ENCODE results near the gene KMT5B.
A peak's percentile ranks its signal among the peaks of the same experiment; 100 is the strongest.

Gene KMT5B

DNA sequence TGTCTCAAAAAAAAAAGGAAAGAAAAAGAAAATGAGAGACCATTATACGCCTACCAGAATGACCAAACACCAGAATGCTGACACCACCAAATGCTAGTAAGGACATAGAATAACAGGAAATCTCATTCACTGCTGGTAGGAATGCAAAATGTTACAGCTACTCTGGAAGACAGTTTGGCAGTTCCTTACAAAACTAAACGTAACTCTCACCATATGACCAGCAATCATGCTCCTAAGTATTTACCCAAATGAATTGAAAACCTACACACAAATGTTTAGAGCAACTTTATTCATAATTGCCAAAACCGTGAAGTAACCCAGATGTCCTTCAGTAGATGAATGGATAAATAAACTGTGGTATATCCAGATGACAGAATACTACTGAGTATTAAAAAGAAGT is 99.1 kb downstream of the KMT5B start:
- Histone ChIP-seq H3K36me3 (ENCODE audit: control insufficient read depth, insufficient read depth, low read length, severe bottlenecking) (no peaks in the 10 kb centered on the region), H3K4me3 (ENCODE audit: low read length) (no peak overlapping the region), H3K27me3 (replicated peaks; ENCODE audit: control insufficient read depth, insufficient read depth, low read length) (no peaks in the 10 kb centered on the region), H3K9me3 (ENCODE audit: control insufficient read depth, low read length) (no peaks in the 10 kb centered on the region), H3K9ac (ENCODE audit: low read length) (no peak overlapping the region), H3K4me1 (ENCODE audit: control insufficient read depth, insufficient read depth, low read length) (peaks cover 28% of the 10 kb centered on the region)
- peak; percentile 48 for DNase-seq (ENCODE audit: low read depth)

DNA sequence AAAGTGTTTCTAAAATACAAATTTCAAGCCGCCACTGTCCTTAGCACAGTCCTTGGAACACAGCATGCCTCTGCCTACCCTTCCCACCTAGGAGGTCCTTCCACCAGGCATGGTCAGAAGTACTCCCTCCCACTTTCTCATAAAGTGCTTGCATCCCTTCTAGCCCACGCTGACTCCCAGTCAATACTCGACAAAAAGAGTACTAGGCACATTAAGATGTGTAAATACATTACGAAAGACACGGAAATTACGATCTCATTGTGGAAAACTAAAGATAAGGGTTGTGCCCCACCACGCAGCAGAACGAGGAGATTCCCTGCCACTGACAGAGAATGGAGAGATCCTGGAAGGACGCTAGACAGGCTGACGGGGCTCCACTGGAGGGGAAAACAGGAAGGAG is 105.4 kb downstream of the KMT5B start:
- H3K36me3 ChIP-seq (ENCODE audit: control insufficient read depth, insufficient read depth, low read length, severe bottlenecking): peaks cover 11% of the 10 kb centered on the region
- H3K9me3 ChIP-seq (ENCODE audit: control insufficient read depth, low read length): no peaks in the 10 kb centered on the region
- H3K9ac ChIP-seq (ENCODE audit: low read length): no peak overlapping the region
- no peaks in the 10 kb centered on the region for H3K4me1 ChIP-seq (ENCODE audit: control insufficient read depth, insufficient read depth, low read length)
- no peak overlapping the region for H3K4me3 ChIP-seq (ENCODE audit: low read length)
- no peaks in the 10 kb centered on the region for H3K27me3 ChIP-seq (replicated peaks; ENCODE audit: control insufficient read depth, insufficient read depth, low read length)
- DNase-seq (ENCODE audit: low read depth): no peak

DNA sequence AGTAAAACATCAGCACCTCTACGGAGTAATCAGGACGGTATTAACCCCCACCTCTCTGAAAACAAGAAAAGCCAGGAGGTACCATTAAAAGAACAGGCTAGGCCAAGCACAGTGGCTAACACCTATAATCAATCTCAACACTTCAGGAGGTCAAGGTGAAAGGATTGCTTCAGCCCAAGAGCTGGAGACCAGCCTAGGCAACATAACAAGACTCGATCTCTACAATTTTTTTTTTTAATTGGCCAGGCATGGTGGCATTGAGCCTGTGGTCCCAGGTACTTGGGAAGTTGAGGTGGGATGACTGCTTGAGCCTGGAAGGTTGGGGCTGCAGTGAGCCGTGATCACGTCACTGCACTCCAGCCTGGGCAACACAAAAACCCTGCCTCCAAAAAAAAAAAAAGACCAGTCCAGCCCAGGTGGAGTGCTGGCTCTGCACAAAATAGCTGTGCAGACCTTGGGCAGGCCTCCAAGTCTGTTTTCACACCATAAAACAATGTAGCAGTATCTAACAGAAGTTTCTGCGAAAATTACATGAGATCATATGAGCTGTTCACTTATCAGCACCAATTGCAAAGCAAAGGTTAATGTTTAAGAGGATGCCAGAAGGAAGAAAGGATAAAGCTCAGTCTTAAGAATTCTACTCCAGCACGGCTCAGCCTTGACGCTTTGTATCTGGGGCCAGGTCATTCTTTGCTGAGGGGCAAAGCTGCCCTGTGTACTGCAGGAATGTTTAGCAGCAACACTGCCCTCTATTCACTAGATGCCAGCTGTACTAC is 106.7 kb downstream of the KMT5B start:
- Histone ChIP-seq H3K9ac (ENCODE audit: low read length) (no peak overlapping the region), H3K4me3 (ENCODE audit: low read length) (no peak overlapping the region), H3K36me3 (ENCODE audit: control insufficient read depth, insufficient read depth, low read length, severe bottlenecking) (peaks cover 11% of the 10 kb centered on the region), H3K9me3 (ENCODE audit: control insufficient read depth, low read length) (no peaks in the 10 kb centered on the region), H3K27me3 (replicated peaks; ENCODE audit: control insufficient read depth, insufficient read depth, low read length) (no peaks in the 10 kb centered on the region), H3K4me1 (ENCODE audit: control insufficient read depth, insufficient read depth, low read length) (no peaks in the 10 kb centered on the region)
- DNase-seq (ENCODE audit: low read depth): no peak

Data from adipocyte (in vitro differentiated cells).